HL-60 (cell line): ENCODE results near the gene NOS3.
"Not testable (repeated sequence)": the region's sequence is repeated elsewhere in the genome, so short reads cannot be mapped to it uniquely, and the experiment has no call there.

Source experiments
- GABPA ChIP-seq: IDR thresholded peaks from 2 replicates; pipeline ENCODE4 v1.6.1; 2012; ENCODE audit warnings: low read depth
- SPI1 ChIP-seq: IDR thresholded peaks from 2 replicates; pipeline ENCODE4 v1.6.1; 2012; ENCODE audit warnings: low read depth, mild to moderate bottlenecking, borderline replicate concordance
- TF ChIP-seq, protein P1 (sequence below): IDR thresholded peaks from 2 replicates; pipeline ENCODE4 v1.6.1; 2012; ENCODE audit warnings: low read depth; ENCODE audit not compliant: insufficient replicate concordance
- TF ChIP-seq, protein P2 (sequence below): IDR thresholded peaks from one replicate; pipeline ENCODE4 v1.5.1; 2011; ENCODE audit warnings: low read length, control low read depth, inconsistent platforms; ENCODE audit not compliant: insufficient read depth

GRCh38 chr7:151043449-151043848, 52.6 kb downstream of the NOS3 start:
- TF ChIP-seq, protein P1, sequence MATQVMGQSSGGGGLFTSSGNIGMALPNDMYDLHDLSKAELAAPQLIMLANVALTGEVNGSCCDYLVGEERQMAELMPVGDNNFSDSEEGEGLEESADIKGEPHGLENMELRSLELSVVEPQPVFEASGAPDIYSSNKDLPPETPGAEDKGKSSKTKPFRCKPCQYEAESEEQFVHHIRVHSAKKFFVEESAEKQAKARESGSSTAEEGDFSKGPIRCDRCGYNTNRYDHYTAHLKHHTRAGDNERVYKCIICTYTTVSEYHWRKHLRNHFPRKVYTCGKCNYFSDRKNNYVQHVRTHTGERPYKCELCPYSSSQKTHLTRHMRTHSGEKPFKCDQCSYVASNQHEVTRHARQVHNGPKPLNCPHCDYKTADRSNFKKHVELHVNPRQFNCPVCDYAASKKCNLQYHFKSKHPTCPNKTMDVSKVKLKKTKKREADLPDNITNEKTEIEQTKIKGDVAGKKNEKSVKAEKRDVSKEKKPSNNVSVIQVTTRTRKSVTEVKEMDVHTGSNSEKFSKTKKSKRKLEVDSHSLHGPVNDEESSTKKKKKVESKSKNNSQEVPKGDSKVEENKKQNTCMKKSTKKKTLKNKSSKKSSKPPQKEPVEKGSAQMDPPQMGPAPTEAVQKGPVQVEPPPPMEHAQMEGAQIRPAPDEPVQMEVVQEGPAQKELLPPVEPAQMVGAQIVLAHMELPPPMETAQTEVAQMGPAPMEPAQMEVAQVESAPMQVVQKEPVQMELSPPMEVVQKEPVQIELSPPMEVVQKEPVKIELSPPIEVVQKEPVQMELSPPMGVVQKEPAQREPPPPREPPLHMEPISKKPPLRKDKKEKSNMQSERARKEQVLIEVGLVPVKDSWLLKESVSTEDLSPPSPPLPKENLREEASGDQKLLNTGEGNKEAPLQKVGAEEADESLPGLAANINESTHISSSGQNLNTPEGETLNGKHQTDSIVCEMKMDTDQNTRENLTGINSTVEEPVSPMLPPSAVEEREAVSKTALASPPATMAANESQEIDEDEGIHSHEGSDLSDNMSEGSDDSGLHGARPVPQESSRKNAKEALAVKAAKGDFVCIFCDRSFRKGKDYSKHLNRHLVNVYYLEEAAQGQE, result not testable (repeated sequence)
- TF ChIP-seq, protein P2, sequence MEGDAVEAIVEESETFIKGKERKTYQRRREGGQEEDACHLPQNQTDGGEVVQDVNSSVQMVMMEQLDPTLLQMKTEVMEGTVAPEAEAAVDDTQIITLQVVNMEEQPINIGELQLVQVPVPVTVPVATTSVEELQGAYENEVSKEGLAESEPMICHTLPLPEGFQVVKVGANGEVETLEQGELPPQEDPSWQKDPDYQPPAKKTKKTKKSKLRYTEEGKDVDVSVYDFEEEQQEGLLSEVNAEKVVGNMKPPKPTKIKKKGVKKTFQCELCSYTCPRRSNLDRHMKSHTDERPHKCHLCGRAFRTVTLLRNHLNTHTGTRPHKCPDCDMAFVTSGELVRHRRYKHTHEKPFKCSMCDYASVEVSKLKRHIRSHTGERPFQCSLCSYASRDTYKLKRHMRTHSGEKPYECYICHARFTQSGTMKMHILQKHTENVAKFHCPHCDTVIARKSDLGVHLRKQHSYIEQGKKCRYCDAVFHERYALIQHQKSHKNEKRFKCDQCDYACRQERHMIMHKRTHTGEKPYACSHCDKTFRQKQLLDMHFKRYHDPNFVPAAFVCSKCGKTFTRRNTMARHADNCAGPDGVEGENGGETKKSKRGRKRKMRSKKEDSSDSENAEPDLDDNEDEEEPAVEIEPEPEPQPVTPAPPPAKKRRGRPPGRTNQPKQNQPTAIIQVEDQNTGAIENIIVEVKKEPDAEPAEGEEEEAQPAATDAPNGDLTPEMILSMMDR, result not testable (repeated sequence)
- TF ChIP-seq SPI1, GABPA: not testable (repeated sequence)
